HCT116 (cell line): ENCODE measurements around the gene KIAA0930. TPM values are rescaled to one million over a fixed set of nuclear protein-coding genes. Genes with fewer than 3 reads are reported as not detected.
"Not testable (repeated sequence)": the region's sequence is repeated elsewhere in the genome, so short reads cannot be mapped to it uniquely, and the experiment has no call there.

Source experiments
- ATAC-seq: fragments of 200-7000 bp; cut with Tn5 transposase; 2 replicates; pipeline ENCODE4 v1.9.1; 2020; ENCODE audit warnings: mild to moderate bottlenecking, moderate library complexity
- BruUV-seq: library from RNA; stranded (reverse); fragments of 400-500 nt; replicated peaks from 2 replicates; lab custom pipeline; 2021; lab: Mats Ljungman, UMichigan
- CTCF ChIA-PET: fragments of 300-600 bp; sonication (Branson Sonifier 250); formaldehyde crosslinking; loops from one replicate; lab custom pipeline; 2021; ENCODE audit warnings: antibody characterized with exemption; lab: Charles Lee
- POLR2A ChIA-PET: fragments of 300-600, 350-600 bp; sonication (Branson Sonifier 250); formaldehyde crosslinking; loops from one replicate; lab custom pipeline; 2021; ENCODE audit warnings: antibody characterized with exemption; lab: Charles Lee
- RAD21 ChIA-PET, 2 experiments: fragments of 300-600 bp; sonication (Branson Sonifier 250); formaldehyde crosslinking; loops; one replicate each; lab custom pipeline; 2023; ENCODE audit warnings: low total read pairs in 2 of 2; ENCODE audit not compliant: uncharacterized antibody in 2 of 2, unreplicated experiment in 2 of 2, low non-redundant PET in 1 of 2; lab: Charles Lee
- DNase-seq: peaks from one replicate; pipeline ENCODE4 v3.0.0-alpha.2; 2010; ENCODE audit warnings: low read depth, low spot score
- H2AFZ ChIP-seq: fragments of 200-600 bp; shearing (Covaris generic), sonication (generic); 2 replicates; pipeline ENCODE4 v1.6.1; 2017; ENCODE audit warnings: low read depth, mixed run types, mixed read lengths, antibody characterized with exemption, low read length; ENCODE audit not compliant: poor library complexity, severe bottlenecking
- H3K27ac ChIP-seq: 2 replicates; pipeline ENCODE4 v1.5.1; 2012; ENCODE audit warnings: low read depth, low read length
- H3K27me3 ChIP-seq: fragments of 200-600 bp; sonication (generic); 2 replicates; pipeline ENCODE4 v1.6.1; 2016; ENCODE audit warnings: mixed run types, low read length, mixed read lengths; ENCODE audit not compliant: insufficient read depth
- H3K36me3 ChIP-seq, 2 experiments: fragments of 200-500 bp in 1 of 2; fragments of 200-600 bp in 1 of 2; sonication (Bioruptor generic) in 1 of 2; sonication (generic) in 1 of 2; 2 replicates each; pipeline versions ENCODE4 v1.5.1 to v1.6.1; 2014 to 2016; ENCODE audit warnings: low read length in 2 of 2, inconsistent platforms in 1 of 2, mixed read lengths in 1 of 2, mixed run types in 1 of 2; ENCODE audit not compliant: insufficient read depth in 2 of 2, control insufficient read depth in 1 of 2
- H3K4me1 ChIP-seq, 2 experiments: fragments of 200-600 bp in 1 of 2; sonication (generic) in 1 of 2; 2 replicates each; pipeline versions ENCODE4 v1.5.1 to v1.6.1; 2012 to 2017; ENCODE audit warnings: low read length in 2 of 2, inconsistent platforms in 1 of 2, mild to moderate bottlenecking in 1 of 2, mixed read lengths in 1 of 2, mixed run types in 1 of 2, moderate library complexity in 1 of 2; ENCODE audit not compliant: insufficient read depth in 2 of 2, control insufficient read depth in 1 of 2
- H3K4me2 ChIP-seq: fragments of 200-600 bp; sonication (generic); 2 replicates; pipeline ENCODE4 v1.6.1; 2017; ENCODE audit warnings: mixed run types, low read length, mixed read lengths
- H3K4me3 ChIP-seq, 2 experiments: fragments of 200-600 bp in 1 of 2; sonication (generic) in 1 of 2; replicated peaks in 1 of 2; 2 replicates each; pipeline ENCODE4 v1.5.1; 2011 to 2016; ENCODE audit warnings: low read length in 2 of 2, control low read depth in 1 of 2, low read depth in 1 of 2, mild to moderate bottlenecking in 1 of 2, mixed read lengths in 1 of 2, mixed run types in 1 of 2
- H3K79me2 ChIP-seq: fragments of 200-600 bp; sonication (generic); 2 replicates; pipeline ENCODE4 v1.6.1; 2017; ENCODE audit warnings: mild to moderate bottlenecking, mixed run types, low read length, moderate library complexity, mixed read lengths; ENCODE audit not compliant: insufficient read depth
- H3K9ac ChIP-seq: fragments of 200-600 bp; sonication (generic); 2 replicates; pipeline ENCODE4 v1.6.1; 2016; ENCODE audit warnings: low read length, mixed read lengths
- H3K9me2 ChIP-seq: fragments of 200-600 bp; sonication (generic), shearing (Covaris generic); 2 replicates; pipeline ENCODE4 v1.6.1; 2017; ENCODE audit warnings: mixed run types, mild to moderate bottlenecking, moderate library complexity; ENCODE audit not compliant: insufficient read depth
- H3K9me3 ChIP-seq, 2 experiments: fragments of 200-500 bp in 1 of 2; fragments of 200-600 bp in 1 of 2; sonication (Bioruptor generic) in 1 of 2; sonication (generic) in 1 of 2; 2 replicates each; pipeline ENCODE4 v1.6.1; 2014 to 2017; ENCODE audit warnings: low read length in 2 of 2, mixed read lengths in 2 of 2, inconsistent platforms in 1 of 2, low read depth in 1 of 2, mild to moderate bottlenecking in 1 of 2, mixed run types in 1 of 2, moderate library complexity in 1 of 2; ENCODE audit not compliant: control insufficient read depth in 1 of 2, insufficient read depth in 1 of 2
- H4K20me1 ChIP-seq: fragments of 200-600 bp; sonication (generic), shearing (Covaris generic); 2 replicates; pipeline ENCODE4 v1.6.1; 2017; ENCODE audit warnings: mixed run types, mild to moderate bottlenecking, moderate library complexity; ENCODE audit not compliant: insufficient read depth
- CBX3 ChIP-seq: IDR thresholded peaks from 2 replicates; pipeline ENCODE4 v1.6.1; 2012; ENCODE audit warnings: low read depth
- CTCF ChIP-seq, 3 experiments: fragments of 200-600 bp in 1 of 3; sonication (generic) in 1 of 3; IDR thresholded peaks in 2 of 3; conservative IDR thresholded peaks in 1 of 3; 2 replicates each; pipeline ENCODE4 v1.5.1; 2012 to 2017; ENCODE audit warnings: low read depth in 2 of 3, low read length in 2 of 3, antibody characterized with exemption in 1 of 3, borderline replicate concordance in 1 of 3, control low read depth in 1 of 3, mild to moderate bottlenecking in 1 of 3, mixed read lengths in 1 of 3, mixed run types in 1 of 3, moderate library complexity in 1 of 3; ENCODE audit not compliant: insufficient read depth in 1 of 3
- EGR1 ChIP-seq: IDR thresholded peaks from 2 replicates; pipeline ENCODE4 v1.6.1; 2012; ENCODE audit warnings: low read depth
- ELF1 ChIP-seq: IDR thresholded peaks from 2 replicates; pipeline ENCODE4 v1.6.1; 2012; ENCODE audit warnings: low read depth, borderline replicate concordance
- EZH2 ChIP-seq: fragments of 200-600 bp; sonication (generic); IDR thresholded peaks from 2 replicates; pipeline ENCODE4 v1.6.1; 2017; ENCODE audit warnings: antibody characterized with exemption, mixed run types
- EZH2phosphoT487 ChIP-seq: fragments of 200-600 bp; IDR thresholded peaks from 2 replicates; pipeline ENCODE4 v1.6.1; 2018; ENCODE audit warnings: antibody characterized with exemption, borderline replicate concordance
- FOSL1 ChIP-seq: IDR thresholded peaks from 2 replicates; pipeline ENCODE4 v1.6.1; 2012; ENCODE audit warnings: low read depth
- JUND ChIP-seq: IDR thresholded peaks from 2 replicates; pipeline ENCODE4 v1.6.1; 2012
- MAX ChIP-seq: IDR thresholded peaks from 2 replicates; pipeline ENCODE4 v1.6.1; 2012
- POLR2A ChIP-seq: IDR thresholded peaks from 2 replicates; pipeline ENCODE4 v1.7.0; 2011; ENCODE audit warnings: borderline replicate concordance; ENCODE audit not compliant: insufficient read depth, insufficient read length; ENCODE audit errors: extremely low read depth
- POLR2AphosphoS5 ChIP-seq: IDR thresholded peaks from 2 replicates; pipeline ENCODE4 v1.6.1; 2011; ENCODE audit warnings: mild to moderate bottlenecking, low read depth, low read length, moderate library complexity
- RAD21 ChIP-seq: IDR thresholded peaks from 2 replicates; pipeline ENCODE4 v1.6.1; 2012; ENCODE audit warnings: low read depth, mild to moderate bottlenecking
- REST ChIP-seq: IDR thresholded peaks from 2 replicates; pipeline ENCODE4 v1.6.1; 2012; ENCODE audit warnings: low read depth
- SIN3A ChIP-seq: IDR thresholded peaks from 2 replicates; pipeline ENCODE4 v1.6.1; 2012; ENCODE audit warnings: low read depth
- SRF ChIP-seq: IDR thresholded peaks from 2 replicates; pipeline ENCODE4 v1.6.1; 2012; ENCODE audit warnings: low read depth
- TCF7L2 ChIP-seq: IDR thresholded peaks from 2 replicates; pipeline ENCODE4 v1.7.0; 2011; ENCODE audit warnings: borderline replicate concordance, inconsistent platforms; ENCODE audit not compliant: insufficient read depth, insufficient read length; ENCODE audit errors: extremely low read depth
- YY1 ChIP-seq: IDR thresholded peaks from 2 replicates; pipeline ENCODE4 v1.6.1; 2011; ENCODE audit warnings: low read length, low read depth, moderate library complexity, mild to moderate bottlenecking; ENCODE audit not compliant: insufficient replicate concordance; ENCODE audit errors: extremely low read depth
- ZFX ChIP-seq: fragments of 450-650 bp; IDR thresholded peaks from 2 replicates; pipeline ENCODE4 v1.6.1; 2017
- ZNF274 ChIP-seq: fragments of 200-500 bp; sonication (Bioruptor generic); IDR thresholded peaks from 2 replicates; pipeline ENCODE4 v1.6.1; 2014; ENCODE audit warnings: mild to moderate bottlenecking, low read depth, low read length, inconsistent platforms
- intact Hi-C: fragments of 100-400 bp; cut with micrococcal nuclease; formaldehyde crosslinking; loops from 2 replicates; pipeline ENCODE4 v1.10.0; 2022
- total RNA-seq: library from RNA; stranded (reverse); gene quantifications from one replicate; pipeline ENCODE4 v1.2.1, GENCODE V29; 2021; ENCODE audit not compliant: unreplicated experiment

The KIAA0930 gene
- total RNA-seq, 1 experiment from 2014 or later: 60.9 TPM

GRCh38 chr22:45259754-45260394, 19.2 kb upstream of the KIAA0930 start:
- ChIA-PET POLR2A (no interaction called here), RAD21 (no interaction called here), CTCF (no interaction called here)
- no TSS peak for BruUV-seq
- H4K20me1 ChIP-seq: no peaks in the 10 kb centered on the region
- TF ChIP-seq SRF (no peak), ZFX (no peak), YY1 (no peak), CBX3 (no peak), EGR1 (no peak), FOSL1 (no peak), POLR2AphosphoS5 (no peak), EZH2 (no peak), ELF1 (no peak), EZH2phosphoT487 (no peak), MAX (no peak), SIN3A (no peak), RAD21 (no peak), TCF7L2 (no peak), CTCF (IDR thresholded peaks at IDR 0.05 in 2 of 3, conservative IDR thresholded peaks at IDR 0.05 in 1 of 3; ENCODE audit: borderline replicate concordance in 1 of 3, insufficient read depth in 1 of 3, low read depth in 2 of 3, low read length in 2 of 3) (no peak), JUND (no peak), REST (no peak), ZNF274 (no peak), POLR2A (no peak)
- intact Hi-C loops: no loop called here
- no peaks in the 10 kb centered on the region for H3K79me2 ChIP-seq
- H3K4me2 ChIP-seq: no peak overlapping the region
- H3K4me3 ChIP-seq: no peak overlapping the region
- DNase-seq (no peak), ATAC-seq (no peak)
- H3K27me3 ChIP-seq: no peaks in the 10 kb centered on the region
- no peak overlapping the region for H3K9ac ChIP-seq
- no peaks in the 10 kb centered on the region for H3K36me3 ChIP-seq
- no peak overlapping the region for H3K27ac ChIP-seq
- H3K9me3 ChIP-seq: no peaks in the 10 kb centered on the region
- no peak overlapping the region for H2AFZ ChIP-seq
- peaks cover 8 to 22% of the 10 kb centered on the region in 2 experiments; a peak in 3 of 4 replicates for H3K4me1 ChIP-seq
- no peaks in the 10 kb centered on the region for H3K9me2 ChIP-seq

DNA sequence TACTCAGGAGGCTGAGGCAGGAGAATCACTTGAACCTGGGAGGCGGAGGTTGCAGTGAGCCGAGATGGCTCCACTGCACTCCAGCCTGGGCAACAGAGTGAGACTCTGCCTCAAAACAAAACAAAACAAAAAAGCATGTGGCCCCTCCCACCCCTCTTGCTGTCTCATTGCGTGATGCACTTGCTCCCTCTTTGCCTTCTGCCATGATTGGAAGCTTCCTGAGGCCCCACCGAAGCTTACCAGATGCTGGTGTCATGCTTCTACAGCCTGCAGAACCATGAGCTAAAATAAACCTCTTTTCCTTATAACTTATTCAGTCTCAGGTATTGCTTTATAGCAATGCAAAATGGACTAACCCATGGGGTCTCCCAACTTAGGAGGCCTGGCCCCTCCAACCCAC, 17.2 kb upstream of the KIAA0930 start:
- RAD21 ChIA-PET, H3K4me3 ChIP-seq, H3K9me3 ChIP-seq, H3K9me2 ChIP-seq, POLR2A ChIA-PET, BruUV-seq, ATAC-seq, intact Hi-C loops, H3K79me2 ChIP-seq, H3K4me2 ChIP-seq, CTCF ChIA-PET, H2AFZ ChIP-seq, H3K27me3 ChIP-seq, H3K4me1 ChIP-seq, H3K27ac ChIP-seq, H3K9ac ChIP-seq, DNase-seq, H4K20me1 ChIP-seq, H3K36me3 ChIP-seq: not testable (repeated sequence)
